HG03521 (cell line): Measurements from ENCODE around the gene C11orf68.

Source experiments
- ATAC-seq: cut with Tn5 transposase; IDR thresholded peaks from one replicate; pipeline ENCODE4 v1.9.1; 2021; ENCODE audit warnings: mild to moderate bottlenecking, moderate library complexity; ENCODE audit not compliant: unreplicated experiment

C11orf68 gene

GRCh38 chr11:65944767-65945166 lies 25.9 kb upstream of the C11orf68 start:
- no peak for ATAC-seq

- ATAC-seq, result no peak
Measured at GRCh38 chr11:65944191-65944590, 25.3 kb upstream of the C11orf68 start.

GRCh38 chr11:65942531-65942930 lies 23.7 kb upstream of the C11orf68 start:
- no peak for ATAC-seq

- no peak for ATAC-seq
Measured at GRCh38 chr11:65941720-65942310, 23.0 kb upstream of the C11orf68 start.

GRCh38 chr11:65937766-65938165 lies 18.9 kb upstream of the C11orf68 start:
- ATAC-seq, result no peak

GRCh38 chr11:65934014-65934413 lies 15.2 kb upstream of the C11orf68 start:
- no peak for ATAC-seq

GRCh38 chr11:65932558-65932919 lies 13.7 kb upstream of the C11orf68 start:
- no peak for ATAC-seq

- no peak for ATAC-seq
Measured at GRCh38 chr11:65931773-65932557, 13.1 kb upstream of the C11orf68 start.

GRCh38 chr11:65928667-65929066 lies 9.8 kb upstream of the C11orf68 start:
- ATAC-seq, result no peak

- ATAC-seq, result peak; percentile 70
Measured at GRCh38 chr11:65927904-65928397, 9.1 kb upstream of the C11orf68 start.

- no peak for ATAC-seq
Measured at GRCh38 chr11:65925397-65925796, 6.5 kb upstream of the C11orf68 start.

- no peak for ATAC-seq
Measured at GRCh38 chr11:65922565-65922964, 3.7 kb upstream of the C11orf68 start.

- no peak for ATAC-seq
Measured at GRCh38 chr11:65921876-65922275, 3.0 kb upstream of the C11orf68 start.

GRCh38 chr11:65921033-65921555 lies 2.2 kb upstream of the C11orf68 start:
- ATAC-seq, result no peak

GRCh38 chr11:65920372-65920802 lies 1.5 kb upstream of the C11orf68 start:
- ATAC-seq, result no peak

GRCh38 chr11:65919573-65920371 lies 910 bp upstream of the C11orf68 start:
- peak; percentile 31 for ATAC-seq

GRCh38 chr11:65919141-65919572 lies 295 bp upstream of the C11orf68 start, which contains the start of gene DRAP1:
Gene DRAP1, plus strand, starts transcription at chr11:65919426. Its CDS starts 76 bp downstream, at chr11:65919502.
- ATAC-seq, result peak; percentile 80

- no peak for ATAC-seq
Measured at GRCh38 chr11:65917434-65918210, 1.2 kb downstream of the C11orf68 start.

- ATAC-seq, result no peak
Measured at GRCh38 chr11:65917077-65917433, 1.8 kb downstream of the C11orf68 start.

GRCh38 chr11:65916391-65916790 lies 2.5 kb downstream of the C11orf68 start:
- ATAC-seq, result no peak
